SK-N-SH (cell line): ENCODE measurements around the gene TTC7B. TPM values are rescaled to one million over a fixed set of nuclear protein-coding genes. Genes with fewer than 3 reads are reported as not detected.

Source experiments
- CTCF ChIA-PET: fragments of 300-600, 350-600 bp; formaldehyde crosslinking; extraction: SDS; loops from one replicate; lab custom pipeline; 2021; lab: Yijun Ruan, JAX
- POLR2A ChIA-PET: fragments of 350-600 bp; sonication (Branson Sonifier 250); formaldehyde crosslinking; extraction: SDS; loops from one replicate; lab custom pipeline; 2020; ENCODE audit warnings: antibody characterized with exemption, inconsistent platforms; lab: Yijun Ruan, JAX
- DNase-seq: peaks from one replicate; pipeline ENCODE4 v3.0.0; 2012
- H2AFZ ChIP-seq: fragments of 200-600 bp; sonication (generic); 2 replicates; pipeline ENCODE4 v1.8.1; 2016; ENCODE audit warnings: antibody characterized with exemption, mild to moderate bottlenecking, low read depth
- H3F3A ChIP-seq: fragments of 200-600 bp; sonication (generic); replicated peaks from 2 replicates; pipeline ENCODE3; 2016; ENCODE audit warnings: antibody characterized with exemption, mild to moderate bottlenecking; ENCODE audit not compliant: insufficient read depth
- H3K27ac ChIP-seq, 2 experiments: fragments of 200-500 bp in 1 of 2; fragments of 200-600 bp in 1 of 2; sonication (Bioruptor generic) in 1 of 2; sonication (generic), shearing (Covaris generic) in 1 of 2; 2 replicates each; pipeline versions ENCODE4 v1.5.1 to v1.6.1; 2014 to 2016; ENCODE audit warnings: low read depth in 2 of 2, inconsistent platforms in 1 of 2, low read length in 1 of 2, mild to moderate bottlenecking in 1 of 2, mixed read lengths in 1 of 2
- H3K27me3 ChIP-seq: fragments of 200-600 bp; sonication (generic), shearing (Covaris generic); 2 replicates; pipeline ENCODE4 v1.6.1; 2016; ENCODE audit warnings: mixed run types; ENCODE audit not compliant: insufficient read depth
- H3K36me3 ChIP-seq, 2 experiments: fragments of 200-500 bp in 1 of 2; fragments of 200-600 bp in 1 of 2; sonication (Bioruptor generic) in 1 of 2; sonication (generic) in 1 of 2; replicated peaks in 1 of 2; 2 replicates each; pipeline versions ENCODE3 to v1.5.1; 2014 to 2016; ENCODE audit warnings: low read length in 1 of 2, mild to moderate bottlenecking in 1 of 2; ENCODE audit not compliant: insufficient read depth in 2 of 2, control insufficient read depth in 1 of 2
- H3K4me1 ChIP-seq, 2 experiments: fragments of 200-500 bp in 1 of 2; fragments of 200-600 bp in 1 of 2; sonication (Bioruptor generic) in 1 of 2; sonication (generic), shearing (Covaris generic) in 1 of 2; 2 replicates each; pipeline versions ENCODE4 v1.5.1 to v1.6.1; 2014 to 2016; ENCODE audit warnings: low read depth in 1 of 2, low read length in 1 of 2, mixed run types in 1 of 2; ENCODE audit not compliant: insufficient read depth in 2 of 2, control insufficient read depth in 1 of 2
- H3K4me2 ChIP-seq: fragments of 200-600 bp; sonication (generic), shearing (Covaris generic); 2 replicates; pipeline ENCODE4 v1.6.1; 2017; ENCODE audit warnings: mixed run types
- H3K4me3 ChIP-seq, 2 experiments: fragments of 200-500 bp in 1 of 2; fragments of 200-600 bp in 1 of 2; sonication (Bioruptor generic) in 1 of 2; sonication (generic), shearing (Covaris generic) in 1 of 2; 2 replicates each; pipeline versions ENCODE4 v1.5.1 to v1.8.1; 2014 to 2016; ENCODE audit warnings: low read depth in 2 of 2, inconsistent platforms in 1 of 2, low read length in 1 of 2, mild to moderate bottlenecking in 1 of 2, mixed read lengths in 1 of 2, moderate library complexity in 1 of 2
- H3K79me2 ChIP-seq: fragments of 200-600 bp; sonication (generic); 2 replicates; pipeline ENCODE4 v1.8.1; 2017; ENCODE audit warnings: mild to moderate bottlenecking; ENCODE audit not compliant: insufficient read depth
- H3K9ac ChIP-seq: fragments of 200-600 bp; sonication (generic); 2 replicates; pipeline ENCODE4 v1.6.1; 2017; ENCODE audit warnings: mixed run types
- H3K9me2 ChIP-seq: fragments of 200-600 bp; sonication (generic); 2 replicates; pipeline ENCODE4 v1.6.1; 2017; ENCODE audit warnings: mixed run types
- H3K9me3 ChIP-seq: fragments of 200-600 bp; sonication (generic); 2 replicates; pipeline ENCODE4 v1.6.1; 2017; ENCODE audit warnings: mixed run types, mild to moderate bottlenecking, moderate library complexity
- H4K20me1 ChIP-seq: fragments of 200-600 bp; sonication (generic); 2 replicates; pipeline ENCODE4 v1.6.1; 2017; ENCODE audit warnings: mild to moderate bottlenecking, mixed run types; ENCODE audit not compliant: insufficient read depth
- CHD2 ChIP-seq: fragments of 150-350 bp; IDR thresholded peaks from 2 replicates; pipeline ENCODE4 v1.6.1; 2018; ENCODE audit warnings: low read length; ENCODE audit not compliant: partially characterized antibody
- EP300 ChIP-seq, 2 experiments: IDR thresholded peaks; 2 replicates each; pipeline versions ENCODE4 v1.4.0 to v1.6.1; 2012; ENCODE audit warnings: borderline replicate concordance in 1 of 2, low read depth in 1 of 2, low read length in 1 of 2
- EZH2phosphoT487 ChIP-seq: fragments of 200-600 bp; sonication (generic); IDR thresholded peaks from 2 replicates; pipeline ENCODE4 v1.6.1; 2017; ENCODE audit warnings: low read depth, mixed run types, mild to moderate bottlenecking, antibody characterized with exemption, moderate library complexity, borderline replicate concordance
- FOXJ3 ChIP-seq: sonication (generic); formaldehyde crosslinking; IDR thresholded peaks from 2 replicates; pipeline ENCODE4 v1.5.1; 2020; ENCODE audit warnings: mild to moderate bottlenecking, missing genetic modification reagents
- GABPA ChIP-seq: IDR thresholded peaks from 2 replicates; pipeline ENCODE4 v1.4.0; 2012; ENCODE audit warnings: low read depth, mild to moderate bottlenecking
- MAX ChIP-seq: IDR thresholded peaks from 2 replicates; pipeline ENCODE4 v1.4.0; 2012; ENCODE audit warnings: low read depth
- MEF2A ChIP-seq: IDR thresholded peaks from 2 replicates; pipeline ENCODE4 v1.4.0; 2012; ENCODE audit warnings: low read depth, borderline replicate concordance
- NRF1 ChIP-seq: IDR thresholded peaks from 2 replicates; pipeline ENCODE4 v1.6.1; 2012; ENCODE audit warnings: low read depth, mild to moderate bottlenecking, low read length
- PBX3 ChIP-seq: IDR thresholded peaks from 2 replicates; pipeline ENCODE4; 2012
- REST ChIP-seq: IDR thresholded peaks from 2 replicates; pipeline ENCODE4 v1.6.1; 2012; ENCODE audit warnings: mild to moderate bottlenecking, low read depth, low read length, moderate library complexity
- SMC3 ChIP-seq: IDR thresholded peaks from 2 replicates; pipeline ENCODE4 v1.6.1; 2012; ENCODE audit warnings: low read depth, low read length, improper control_type of control experiment
- YY1 ChIP-seq: IDR thresholded peaks from 2 replicates; pipeline ENCODE4 v1.4.0; 2012; ENCODE audit warnings: low read depth, mild to moderate bottlenecking
- ZBTB33 ChIP-seq: IDR thresholded peaks from 2 replicates; pipeline ENCODE4 v1.4.0; 2012; ENCODE audit warnings: low read depth, borderline replicate concordance
- WGBS: methylation state at CpG from one replicate; pipeline ENCODE4 v1.1.6; 2017; ENCODE audit warnings: low lambda C conversion rate; 5-methylcytosine and 5-hydroxymethylcytosine counted together
- polyA plus RNA-seq, 3 experiments: library from polyadenylated mRNA; depleted of rRNA; stranded (reverse); fragments of >200 nt; gene quantifications; 2 replicates each; pipeline ENCODE4 v1.2.3, GENCODE V29; 2012

The TTC7B gene
- polyA plus RNA-seq, 1 of the 3 experiments (the other 2 are of a cell fraction), result 43.1 TPM

- no peak overlapping the region for H3K4me2 ChIP-seq
- CTCF ChIA-PET, result interaction anchor here (0.6 to 0.9 kb wide), 3 partner anchors 43 to 883 kb away, joined by 3 read pairs; partner anchors contain the start of gene TTC7B
- H3K79me2 ChIP-seq, result no peaks in the 10 kb centered on the region
- no peak for TF ChIP-seq PBX3
- no peak for TF ChIP-seq MEF2A
- TF ChIP-seq YY1, result no peak
- TF ChIP-seq GABPA, result no peak
- TF ChIP-seq REST, result no peak
- H3K4me3 ChIP-seq, result no peak overlapping the region
- no peak for DNase-seq
- POLR2A ChIA-PET, result no interaction called here
- no peaks in the 10 kb centered on the region for H3F3A ChIP-seq
- no peaks in the 10 kb centered on the region for H3K4me1 ChIP-seq
- no peak overlapping the region for H3K27ac ChIP-seq
- H2AFZ ChIP-seq, result no peak overlapping the region
- no peaks in the 10 kb centered on the region for H4K20me1 ChIP-seq
- no peaks in the 10 kb centered on the region for H3K36me3 ChIP-seq
- H3K27me3 ChIP-seq, result no peaks in the 10 kb centered on the region
- no peaks in the 10 kb centered on the region for H3K9me3 ChIP-seq
- 91% methylated on average over 5 of the region's 5 CpGs for WGBS
- no peaks in the 10 kb centered on the region for H3K9me2 ChIP-seq
- no peak overlapping the region for H3K9ac ChIP-seq
Observed at GRCh38 chr14:90858511-90858910, 42.3 kb upstream of the TTC7B start.

- Histone ChIP-seq H3K79me2 (no peaks in the 10 kb centered on the region), H3K36me3 (no peaks in the 10 kb centered on the region), H3K9ac (no peak overlapping the region), H3K27me3 (no peaks in the 10 kb centered on the region), H4K20me1 (no peaks in the 10 kb centered on the region), H3K9me3 (no peaks in the 10 kb centered on the region), H3K9me2 (no peaks in the 10 kb centered on the region), H3K27ac (no peak overlapping the region), H3K4me1 (no peaks in the 10 kb centered on the region), H3K4me3 (no peak overlapping the region), H3F3A (no peaks in the 10 kb centered on the region), H3K4me2 (no peak overlapping the region), H2AFZ (no peak overlapping the region)
- 79% methylated on average over 6 of the region's 6 CpGs for WGBS
- POLR2A ChIA-PET, result no interaction called here
- CTCF ChIA-PET, result interaction anchor here (0.6 to 0.9 kb wide), 2 partner anchors 42 to 882 kb away, joined by 3 read pairs; partner anchors contain the start of gene TTC7B
- DNase-seq, result no peak
- TF ChIP-seq NRF1, result no peak
- no peak for TF ChIP-seq ZBTB33
- no peak for TF ChIP-seq REST
- no peak for TF ChIP-seq YY1
- TF ChIP-seq MAX, result no peak
- TF ChIP-seq SMC3, result no peak
- TF ChIP-seq CHD2, result no peak
- no peak for TF ChIP-seq EZH2phosphoT487
- no peak for TF ChIP-seq FOXJ3 (CRISPR knock-in tag)
- no peak for TF ChIP-seq EP300 (IDR thresholded peaks at IDR 0.05; ENCODE audit: borderline replicate concordance in 1 of 2, low read depth in 1 of 2, low read length in 1 of 2)
Observed at GRCh38 chr14:90857866-90858265, 41.6 kb upstream of the TTC7B start.
